NB4 (cell line): ENCODE measurements around the gene PODXL.

Source experiments
- CTCF ChIP-seq: IDR thresholded peaks from one replicate; pipeline ENCODE4 v1.5.1; 2012; ENCODE audit warnings: low read depth, low read length
- MAX ChIP-seq: IDR thresholded peaks from 2 replicates; pipeline ENCODE4 v1.6.1; 2011; ENCODE audit warnings: low read depth, low read length
- MYC ChIP-seq: IDR thresholded peaks from 2 replicates; pipeline ENCODE4 v1.6.1; 2011; ENCODE audit warnings: low read depth, low read length
- POLR2A ChIP-seq: IDR thresholded peaks from 2 replicates; pipeline ENCODE4 v1.6.1; 2011; ENCODE audit warnings: mild to moderate bottlenecking; ENCODE audit not compliant: insufficient read length; ENCODE audit errors: extremely low read depth

GRCh38 chr7:131456338-131456737 lies 100.1 kb downstream of the PODXL start:
- TF ChIP-seq CTCF (no peak), POLR2A (no peak), MAX (no peak), MYC (no peak)
